ENCODE data around the gene ATG101. TPM values are rescaled to one million over a fixed set of nuclear protein-coding genes. Genes with fewer than 3 reads are reported as not detected.

The ATG101 gene
- total and polyA plus RNA-seq, 8 donors, result 13.6 to 31.7 (median 19.9) TPM

DNA sequence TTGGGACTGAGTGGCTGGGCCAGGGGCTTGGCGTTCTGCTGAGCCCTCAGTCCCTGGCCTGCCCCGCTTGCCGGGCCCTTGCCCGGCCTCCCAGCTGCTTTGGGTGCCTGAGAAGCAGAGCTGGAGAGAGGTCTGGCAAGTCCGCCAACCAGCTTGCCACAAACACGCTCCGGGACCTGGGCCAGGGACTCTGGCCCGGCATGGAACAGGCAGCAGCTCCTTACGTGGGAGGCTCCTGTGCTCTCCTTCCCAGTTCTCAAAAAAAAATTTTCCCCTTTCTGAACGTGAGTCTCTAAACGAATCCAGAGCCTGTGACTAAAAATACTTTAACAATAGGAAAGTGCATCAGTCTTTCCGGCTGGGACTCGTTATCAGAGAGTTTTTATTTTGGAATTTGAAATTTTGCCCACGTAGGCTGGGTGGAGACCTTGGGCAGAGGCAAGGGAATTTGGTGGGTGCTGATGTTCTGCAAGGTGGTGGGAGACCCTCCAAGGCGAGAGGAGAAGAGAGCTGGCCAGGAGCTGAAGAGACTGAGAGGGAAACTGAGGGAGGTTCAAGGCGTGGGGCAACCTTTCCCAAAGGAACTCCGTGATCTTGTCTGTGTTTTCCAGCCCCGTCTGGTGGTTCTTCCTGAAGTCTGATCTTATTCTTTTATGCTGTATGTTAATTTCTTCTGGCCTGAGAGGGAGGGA lies 25.3 kb upstream of the ATG101 start:
- 35 to 39% methylated on average over 18 of the region's 18 CpGs for WGBS, 2 donors
- intact Hi-C loops (cut with DNase I), result no loop called here
- H3K36me3 ChIP-seq, result no peaks in the 10 kb centered on the region
- DNase-seq, result peak; percentile 79 to 93 (median 84)
- TF ChIP-seq, protein P1, sequence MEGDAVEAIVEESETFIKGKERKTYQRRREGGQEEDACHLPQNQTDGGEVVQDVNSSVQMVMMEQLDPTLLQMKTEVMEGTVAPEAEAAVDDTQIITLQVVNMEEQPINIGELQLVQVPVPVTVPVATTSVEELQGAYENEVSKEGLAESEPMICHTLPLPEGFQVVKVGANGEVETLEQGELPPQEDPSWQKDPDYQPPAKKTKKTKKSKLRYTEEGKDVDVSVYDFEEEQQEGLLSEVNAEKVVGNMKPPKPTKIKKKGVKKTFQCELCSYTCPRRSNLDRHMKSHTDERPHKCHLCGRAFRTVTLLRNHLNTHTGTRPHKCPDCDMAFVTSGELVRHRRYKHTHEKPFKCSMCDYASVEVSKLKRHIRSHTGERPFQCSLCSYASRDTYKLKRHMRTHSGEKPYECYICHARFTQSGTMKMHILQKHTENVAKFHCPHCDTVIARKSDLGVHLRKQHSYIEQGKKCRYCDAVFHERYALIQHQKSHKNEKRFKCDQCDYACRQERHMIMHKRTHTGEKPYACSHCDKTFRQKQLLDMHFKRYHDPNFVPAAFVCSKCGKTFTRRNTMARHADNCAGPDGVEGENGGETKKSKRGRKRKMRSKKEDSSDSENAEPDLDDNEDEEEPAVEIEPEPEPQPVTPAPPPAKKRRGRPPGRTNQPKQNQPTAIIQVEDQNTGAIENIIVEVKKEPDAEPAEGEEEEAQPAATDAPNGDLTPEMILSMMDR (IDR thresholded peaks at IDR 0.05), result no peak
- peak; percentile 69 to 80 (median 76) for ATAC-seq
- no peaks in the 10 kb centered on the region for H3K9me3 ChIP-seq
- peak; percentile 29 for FAIRE-seq
- no peaks in the 10 kb centered on the region for H3K27me3 ChIP-seq
- H3K4me3 ChIP-seq, result no peak overlapping the region
- peak overlapping the region; percentile 52 to 84 (median 79) for H3K27ac ChIP-seq
- H3K4me1 ChIP-seq, result peaks cover 10 to 32% (median 31%) of the 10 kb centered on the region in 3 donors

DNA sequence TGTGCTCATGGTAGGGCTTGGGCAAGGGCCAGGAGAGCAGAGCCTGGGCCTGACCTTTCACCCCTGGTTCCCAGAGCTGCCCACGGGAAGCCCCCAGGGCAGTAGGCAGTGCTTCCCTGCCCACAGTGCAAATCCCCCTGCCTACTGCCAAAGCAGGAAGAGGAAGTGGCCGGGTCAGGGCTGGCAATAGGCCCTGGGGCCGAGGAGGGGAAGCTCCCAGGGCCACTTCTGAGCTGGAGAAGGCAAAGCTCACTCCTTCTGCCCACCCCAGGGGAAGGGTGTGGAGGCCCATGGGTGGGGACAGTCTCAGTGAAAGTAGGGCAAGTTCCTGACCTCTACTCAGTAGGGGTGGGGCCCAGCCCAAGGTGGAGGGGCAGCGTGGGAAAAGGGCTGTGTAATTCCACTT lies 24.0 kb upstream of the ATG101 start:
- no peak for ATAC-seq

DNA sequence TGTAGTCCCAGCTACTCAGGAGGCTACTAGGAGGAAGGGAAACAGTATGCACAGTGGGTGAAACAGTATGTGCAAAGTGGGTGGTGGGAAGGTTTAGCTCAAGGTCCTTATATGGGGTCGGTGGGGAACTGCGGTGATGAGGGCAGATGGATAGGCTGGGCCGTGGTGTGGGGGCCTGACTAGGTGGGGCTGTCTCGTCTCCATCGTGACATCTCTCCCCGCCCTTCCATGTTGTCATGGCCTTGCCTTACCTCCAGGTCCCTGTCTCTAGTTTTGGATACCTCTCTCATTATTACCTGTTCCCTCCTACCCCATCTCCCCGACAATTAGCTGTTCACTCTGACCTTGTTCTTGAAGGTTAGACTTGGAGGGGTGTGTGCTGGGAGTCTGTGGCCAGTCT lies 22.9 kb upstream of the ATG101 start:
- DNase-seq (peak in 1 of 6 donors; percentile 25), FAIRE-seq (no peak), ATAC-seq (no peak)
- WGBS, 2 donors, result 85 to 90% methylated on average over 7 of the region's 7 CpGs
- intact Hi-C loops (cut with DNase I), result no loop called here
- no peaks in the 10 kb centered on the region for H3K9me3 ChIP-seq
- no peak overlapping the region for H3K27ac ChIP-seq
- H3K36me3 ChIP-seq, result no peaks in the 10 kb centered on the region
- H3K27me3 ChIP-seq, result no peaks in the 10 kb centered on the region
- H3K4me3 ChIP-seq, result no peak overlapping the region
- TF ChIP-seq, protein P1 (IDR thresholded peaks at IDR 0.05), result no peak
- peaks cover 23 to 40% (median 39%) of the 10 kb centered on the region in 3 donors for H3K4me1 ChIP-seq

More for the DNA sequence above, 24.0 kb upstream of the ATG101 start:
- Histone ChIP-seq H3K27me3 (no peaks in the 10 kb centered on the region), H3K4me3 (no peak overlapping the region), H3K4me1 (peaks cover 23 to 43% (median 40%) of the 10 kb centered on the region in 3 donors), H3K9me3 (no peaks in the 10 kb centered on the region), H3K36me3 (no peaks in the 10 kb centered on the region), H3K27ac (peak overlapping the region in 2 of 4 donors; percentile 4 to 13)
- intact Hi-C loops (cut with DNase I), result no loop called here
- FAIRE-seq (no peak), DNase-seq (peak in 2 of 6 donors; percentile 57 to 60)
- 39 to 41% methylated on average over 3 to 4 of the region's 4 CpGs for WGBS, 2 donors
- TF ChIP-seq, protein P1 (IDR thresholded peaks at IDR 0.05), result no peak

DNA sequence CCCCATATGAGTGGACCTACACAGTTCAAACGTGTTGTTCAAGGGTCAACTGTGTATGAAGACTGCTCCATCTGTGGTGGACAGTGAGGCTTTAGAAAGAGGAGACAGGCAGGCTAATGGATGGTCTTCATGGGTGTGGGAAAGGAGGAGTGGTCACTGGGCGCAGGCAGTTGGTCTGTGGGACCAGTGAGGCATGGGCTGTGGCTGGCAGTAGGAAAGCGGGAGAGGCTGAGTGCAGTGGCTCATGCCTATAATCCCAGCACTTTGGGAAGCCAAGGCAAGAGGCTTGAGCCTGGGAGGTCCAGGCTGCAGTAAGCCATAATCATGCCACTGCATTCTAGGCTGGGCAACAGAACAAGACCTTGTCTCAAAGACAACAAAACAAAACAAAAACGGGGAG lies 20.5 kb upstream of the ATG101 start:
- H3K27me3 ChIP-seq, result no peaks in the 10 kb centered on the region
- no peak for FAIRE-seq
- no peak for ATAC-seq
- TF ChIP-seq, protein P1 (IDR thresholded peaks at IDR 0.05), result no peak
- DNase-seq, result no peak
- peaks cover 17 to 32% (median 26%) of the 10 kb centered on the region in 3 donors for H3K4me1 ChIP-seq
- H3K36me3 ChIP-seq, result no peaks in the 10 kb centered on the region
- peak overlapping the region in 1 of 4 donors; percentile 98 for H3K27ac ChIP-seq
- 74 to 84% methylated on average over 4 of the region's 4 CpGs for WGBS, 2 donors
- H3K9me3 ChIP-seq, result no peaks in the 10 kb centered on the region
- intact Hi-C loops (cut with DNase I), result no loop called here
- H3K4me3 ChIP-seq, result no peak overlapping the region

DNA sequence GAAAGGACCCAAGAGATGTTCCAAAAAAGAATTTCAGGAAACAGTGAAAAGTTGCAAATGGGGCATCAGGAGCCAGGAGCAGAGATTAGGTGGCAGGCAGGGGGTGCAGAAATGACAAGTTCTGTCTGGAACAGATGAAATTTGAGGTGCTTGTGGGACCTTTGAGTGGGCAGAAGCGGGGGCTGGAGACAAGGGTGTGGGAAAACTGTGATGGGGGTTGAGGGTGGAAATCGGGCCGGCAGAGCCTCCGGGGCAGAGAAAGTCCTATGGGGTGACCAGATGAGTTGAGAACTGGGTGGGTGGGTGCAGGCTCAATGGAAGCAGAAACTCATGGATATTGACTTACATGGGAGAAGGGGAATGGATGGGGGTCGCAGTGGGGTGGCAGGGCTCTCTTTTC lies 20.1 kb upstream of the ATG101 start:
- 69 to 83% methylated on average over 5 of the region's 5 CpGs for WGBS, 2 donors
- Histone ChIP-seq H3K4me1 (peaks cover 13 to 30% (median 23%) of the 10 kb centered on the region in 3 donors), H3K9me3 (no peaks in the 10 kb centered on the region), H3K27ac (peak overlapping the region; percentile 93 to 100 (median 98)), H3K4me3 (no peak overlapping the region), H3K36me3 (peaks cover 0 to 4% (median 0%) of the 10 kb centered on the region in 3 donors), H3K27me3 (no peaks in the 10 kb centered on the region)
- DNase-seq (no peak), ATAC-seq (no peak), FAIRE-seq (no peak)
- TF ChIP-seq, protein P1 (IDR thresholded peaks at IDR 0.05), result no peak
- intact Hi-C loops (cut with DNase I), result no loop called here
